T-helper 1 cell treated with Interleukin-12 subunit alpha and Interleukin-12 subunit beta and Interleukin-4 antibody, amounts not matched to agents 30 ng/mL and 1 ng/mL, for 36 hours (primary cell): ENCODE results near the gene MID1. TPM values are rescaled to one million over a fixed set of nuclear protein-coding genes. Genes with fewer than 3 reads are reported as not detected.

ENCODE experiments used
- intact Hi-C: fragments of 100-400 bp; cut with micrococcal nuclease; formaldehyde crosslinking; loops from one replicate; pipeline ENCODE4 v1.15.1; 2024
- total RNA-seq: library from RNA; stranded (reverse); gene quantifications from 2 replicates; pipeline ENCODE4 v1.2.3, GENCODE V29; 2022

The MID1 gene
- total RNA-seq, 1 donor from 2014 or later = 0.22 TPM

DNA sequence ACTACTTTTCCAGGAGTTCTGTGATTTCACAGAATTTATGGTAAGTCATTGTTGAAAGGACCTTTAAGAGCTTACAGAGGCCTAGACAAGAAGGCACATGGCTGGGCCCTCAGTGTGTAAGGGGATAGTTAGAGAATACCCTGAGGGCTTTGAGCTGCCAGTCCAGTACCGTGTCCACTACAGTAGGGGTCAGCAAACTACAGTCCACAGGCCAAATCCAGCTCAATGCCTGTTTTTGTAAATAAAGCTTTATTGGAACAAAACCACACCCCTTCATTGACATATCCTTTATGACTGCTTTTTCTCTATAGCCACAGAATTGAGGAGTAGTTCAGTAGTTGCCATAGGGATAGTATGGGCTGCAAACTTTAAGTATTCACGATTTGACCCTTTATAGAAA lies 176.2 kb downstream of the MID1 start:
- intact Hi-C loops = no loop called here

- intact Hi-C loops = no loop called here
Observed at GRCh38 chrX:10441464-10441863, 178.9 kb downstream of the MID1 start.

DNA sequence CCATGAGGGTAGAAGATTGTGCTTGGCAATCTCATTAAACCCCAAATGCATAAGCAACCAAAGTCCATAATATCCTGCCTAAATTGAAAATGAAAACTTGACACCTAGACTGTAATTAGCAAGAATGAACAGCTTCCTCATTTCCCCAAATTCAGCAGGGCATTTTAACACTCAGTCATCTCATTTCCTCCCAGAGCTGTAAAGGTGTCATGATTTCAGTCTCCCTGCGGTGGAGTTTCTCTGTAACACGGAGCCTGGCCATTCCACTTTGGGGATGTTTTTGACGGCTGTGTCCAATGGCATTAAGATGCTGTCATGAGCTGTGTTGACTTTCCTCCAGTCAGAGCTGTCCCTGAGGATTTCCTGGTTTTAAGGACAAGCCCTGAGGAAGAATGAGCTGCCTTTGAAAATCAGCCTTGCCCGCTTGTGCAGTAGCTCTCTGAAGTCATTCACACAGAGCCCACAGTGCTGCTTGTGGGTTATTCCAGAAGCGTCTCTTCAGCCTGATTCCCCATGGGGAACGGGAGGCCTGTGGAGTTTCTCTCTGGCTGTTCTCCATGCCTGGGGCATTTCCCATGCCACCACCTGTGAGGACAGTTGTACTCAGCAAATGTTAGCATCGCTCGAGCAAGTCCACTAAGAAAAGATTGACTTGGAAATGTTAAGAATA lies 187.0 kb downstream of the MID1 start:
- intact Hi-C loops = no loop called here

GRCh38 chrX:10429908-10430307 lies 190.5 kb downstream of the MID1 start:
- intact Hi-C loops = no loop called here

GRCh38 chrX:10427249-10427648 lies 193.1 kb downstream of the MID1 start:
- intact Hi-C loops = no loop called here

- intact Hi-C loops = no loop called here
Observed at GRCh38 chrX:10423716-10424115, 196.7 kb downstream of the MID1 start.

DNA sequence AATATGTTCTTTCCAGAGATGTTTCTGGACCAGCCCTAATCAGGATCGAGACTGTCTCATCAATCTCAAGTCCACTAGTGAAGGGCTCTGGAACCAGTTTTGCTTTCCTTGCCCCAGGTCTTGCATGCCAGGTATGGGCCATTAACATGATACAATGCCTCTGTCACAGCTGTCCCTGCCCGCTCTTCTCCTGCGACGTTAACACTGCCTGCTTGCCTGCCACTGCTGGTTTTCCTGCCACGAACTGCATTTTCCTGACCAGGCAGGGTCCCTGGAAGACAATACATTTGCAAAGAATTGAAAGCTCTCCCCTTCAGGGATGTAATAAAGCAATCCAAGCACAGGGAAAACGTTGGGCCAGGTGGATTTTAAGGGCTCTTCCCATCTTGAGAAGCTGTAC lies 200.3 kb downstream of the MID1 start:
- intact Hi-C loops = no loop called here

DNA sequence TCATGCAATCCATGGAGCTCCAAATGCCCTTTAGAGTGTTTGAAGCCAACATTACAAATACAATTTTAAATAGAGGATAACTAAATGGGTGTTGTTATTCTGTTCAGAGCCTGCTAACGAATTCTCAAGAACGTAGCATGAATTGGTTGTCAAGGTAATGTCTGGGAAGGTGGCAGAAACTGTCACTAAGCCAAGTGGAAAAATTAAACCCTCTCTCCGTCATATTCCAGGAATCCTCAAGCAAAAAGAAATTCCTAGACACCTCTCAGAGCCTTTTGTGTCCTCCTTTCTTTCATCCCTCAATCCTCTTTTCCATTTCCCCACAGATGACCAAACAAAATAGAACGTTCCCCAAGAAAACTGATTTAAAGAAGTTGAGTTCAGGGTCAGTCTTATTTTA lies 204.0 kb downstream of the MID1 start:
- intact Hi-C loops = no loop called here

GRCh38 chrX:10415306-10416001 lies 204.9 kb downstream of the MID1 start:
- intact Hi-C loops = no loop called here

DNA sequence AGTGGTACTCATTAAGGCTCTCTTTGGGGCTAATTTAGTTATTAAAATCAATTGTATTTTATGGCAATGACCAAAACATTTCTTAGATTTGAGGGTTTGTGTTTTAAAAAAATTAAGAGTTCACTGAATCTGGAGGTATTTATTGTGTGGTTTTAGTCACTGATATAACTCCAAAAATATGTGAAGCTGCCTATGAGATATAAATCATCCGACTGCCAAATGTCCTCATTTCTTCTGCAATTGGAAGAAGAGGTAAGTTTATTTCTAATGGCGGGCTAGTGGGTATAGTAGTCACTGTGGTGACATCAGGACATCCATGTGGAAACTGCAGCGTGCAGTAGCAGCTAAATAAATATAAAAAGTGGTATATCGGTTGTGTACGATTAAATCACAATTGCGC lies 205.5 kb downstream of the MID1 start:
- intact Hi-C loops = no loop called here

- intact Hi-C loops = no loop called here
Observed at GRCh38 chrX:10414156-10414824, 206.1 kb downstream of the MID1 start.

- intact Hi-C loops = no loop called here
Observed at GRCh38 chrX:10404436-10404835, 215.9 kb downstream of the MID1 start.

DNA sequence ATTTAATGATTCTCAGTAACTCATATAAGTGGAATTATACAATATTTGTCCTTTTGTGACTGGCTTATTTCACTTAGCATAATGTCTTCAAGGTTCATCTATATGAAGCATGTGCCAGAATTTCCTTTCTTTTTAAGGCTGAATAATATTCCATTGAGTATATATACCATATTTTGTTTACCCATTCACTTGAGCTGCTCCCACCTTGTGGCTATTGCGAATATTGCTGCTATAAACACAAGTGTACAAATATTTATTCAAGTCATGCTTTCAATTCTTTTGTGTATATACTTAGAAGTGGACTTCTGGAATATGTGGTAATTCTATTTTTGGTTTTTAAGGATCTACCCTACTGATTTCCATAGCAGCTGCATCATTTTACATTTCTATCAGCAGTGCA lies 219.1 kb downstream of the MID1 start:
- intact Hi-C loops = no loop called here

- intact Hi-C loops = no loop called here
Observed at GRCh38 chrX:10399043-10399741, 221.2 kb downstream of the MID1 start.

- intact Hi-C loops = no loop called here
Observed at GRCh38 chrX:10398215-10398614, 222.2 kb downstream of the MID1 start.

- intact Hi-C loops = no loop called here
Observed at GRCh38 chrX:10397349-10397748, 223.0 kb downstream of the MID1 start.

DNA sequence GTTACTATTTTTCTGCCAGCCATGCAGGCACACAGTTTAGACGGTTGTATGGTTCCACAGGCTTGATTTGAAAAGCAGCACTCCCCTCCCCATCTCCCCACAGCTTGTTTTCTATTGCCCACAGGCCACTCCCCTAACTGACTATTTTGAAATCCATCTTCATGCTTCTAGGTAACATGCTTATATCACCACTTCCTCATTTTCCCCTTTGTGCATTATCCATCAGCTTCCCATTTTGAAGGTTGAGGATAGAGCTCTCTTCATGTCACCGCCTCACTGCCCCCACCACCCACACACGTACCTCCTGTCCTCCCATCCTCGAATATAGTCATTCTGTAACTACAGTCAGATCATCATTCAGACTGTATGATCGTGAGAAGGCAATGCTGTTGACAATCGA lies 224.7 kb downstream of the MID1 start:
- intact Hi-C loops = no loop called here
